Sigmoid colon (tissue), 7 donors: ENCODE results near the gene NMRAL1. TPM values are rescaled to one million over a fixed set of nuclear protein-coding genes. Genes with fewer than 3 reads are reported as not detected.

ENCODE experiments used
- DNase-seq: peaks from one replicate; pipeline ENCODE4 v3.0.0-alpha.2; 2019
- H3K27ac ChIP-seq, 4 donors: fragments of 200-600 bp; sonication (generic); one replicate each; pipeline ENCODE4 v1.5.1; 2016 to 2019; ENCODE audit warnings: mild to moderate bottlenecking in 1 of 4
- H3K27me3 ChIP-seq, 3 donors: fragments of 200-600 bp; sonication (generic); one replicate each; pipeline ENCODE4 v1.5.1; 2019; ENCODE audit warnings: mild to moderate bottlenecking in 1 of 3
- H3K36me3 ChIP-seq, 4 donors: fragments of 200-600 bp; sonication (generic); one replicate each; pipeline ENCODE4 v1.5.1; 2016 to 2019
- H3K4me1 ChIP-seq, 4 donors: fragments of 200-600 bp; sonication (generic); one replicate each; pipeline ENCODE4 v1.5.1; 2017 to 2019
- H3K4me3 ChIP-seq, 4 donors: fragments of 200-600 bp; sonication (generic); one replicate each; pipeline ENCODE4 v1.5.1; 2017 to 2019; ENCODE audit warnings: mild to moderate bottlenecking in 2 of 4, moderate library complexity in 1 of 4
- H3K9me3 ChIP-seq, 4 donors: fragments of 200-600 bp in 3 of 4; sonication (generic) in 3 of 4; one replicate each; pipeline versions ENCODE4 v1.5.1 to v1.6.1; 2013 to 2019
- CTCF ChIP-seq, 4 experiments: fragments of 450-650 bp in 3 of 4; fragments of 200-600 bp in 1 of 4; IDR thresholded peaks; one replicate each; pipeline ENCODE4 v1.5.1; 2016 to 2019; ENCODE audit warnings: antibody characterized with exemption in 4 of 4, mild to moderate bottlenecking in 3 of 4, moderate library complexity in 2 of 4
- EP300 ChIP-seq, 4 donors: sonication (generic); formaldehyde crosslinking; IDR thresholded peaks; one replicate each; pipeline ENCODE4 v1.6.1; 2017; ENCODE audit warnings: antibody characterized with exemption in 4 of 4
- POLR2A ChIP-seq, 2 donors: fragments of 450-650 bp; IDR thresholded peaks; one replicate each; pipeline ENCODE4 v1.6.1; 2016; ENCODE audit warnings: antibody characterized with exemption in 2 of 2, mild to moderate bottlenecking in 2 of 2, moderate library complexity in 2 of 2
- POLR2AphosphoS5 ChIP-seq, 4 donors: sonication (generic); formaldehyde crosslinking; IDR thresholded peaks; one replicate each; pipeline ENCODE4 v1.6.1; 2017; ENCODE audit warnings: antibody characterized with exemption in 4 of 4
- WGBS, 2 donors: extraction: QIAGEN DNeasy Blood & Tissue Kit; methylation state at CpG; one replicate each; pipeline ENCODE4 v1.1.7; 2013; 5-methylcytosine and 5-hydroxymethylcytosine counted together
- intact Hi-C: fragments of 100-400 bp; cut with DNase I; formaldehyde crosslinking; loops from one replicate; pipeline ENCODE4 v1.15.1; 2023
- polyA plus RNA-seq, 3 donors: library from polyadenylated mRNA; stranded (reverse); fragments of 200-250 nt; gene quantifications; one replicate each; pipeline ENCODE4 v1.2.3, GENCODE V29; 2013
- total RNA-seq, 4 donors: library from RNA; depleted of rRNA; stranded (reverse); fragments of >200 nt; gene quantifications; one replicate each; pipeline ENCODE4 v1.1.0, GENCODE V29; 2016
- donor health status: healthy with polysubstance abuse.
- donor health status: Bipolar disorder and iron deficiency.
- donor health status: healthy.

The NMRAL1 gene
- total and polyA plus RNA-seq, 7 donors = 24.8 to 62.3 (median 46.8) TPM

- intact Hi-C loops = no loop called here
- TF ChIP-seq POLR2A (IDR thresholded peaks at IDR 0.05) = no peak
- no peak for TF ChIP-seq POLR2AphosphoS5 (IDR thresholded peaks at IDR 0.05)
- no peak for TF ChIP-seq CTCF (IDR thresholded peaks at IDR 0.05)
- no peak for TF ChIP-seq EP300 (IDR thresholded peaks at IDR 0.05)
- Histone ChIP-seq H3K36me3 (peaks cover 30 to 79% (median 39%) of the 10 kb centered on the region in 4 donors), H3K9me3 (no peaks in the 10 kb centered on the region), H3K4me1 (no peaks in the 10 kb centered on the region), H3K4me3 (no peak overlapping the region), H3K27me3 (no peaks in the 10 kb centered on the region), H3K27ac (no peak overlapping the region)
- no peak for DNase-seq
- 80 to 89% methylated on average over 10 of the region's 10 CpGs for WGBS, 2 donors
Measured at GRCh38 chr16:4455951-4456350, 18.5 kb downstream of the NMRAL1 start.

GRCh38 chr16:4455081-4455480, 19.3 kb downstream of the NMRAL1 start:
- Histone ChIP-seq H3K9me3 (no peaks in the 10 kb centered on the region), H3K4me3 (no peak overlapping the region), H3K27me3 (no peaks in the 10 kb centered on the region), H3K36me3 (peaks cover 39 to 88% (median 48%) of the 10 kb centered on the region in 4 donors), H3K4me1 (no peaks in the 10 kb centered on the region), H3K27ac (no peak overlapping the region)
- TF ChIP-seq CTCF (IDR thresholded peaks at IDR 0.05) (no peak), EP300 (IDR thresholded peaks at IDR 0.05) (no peak), POLR2A (IDR thresholded peaks at IDR 0.05) (no peak), POLR2AphosphoS5 (IDR thresholded peaks at IDR 0.05) (no peak)
- no peak for DNase-seq
- intact Hi-C loops = no loop called here
- WGBS, 2 donors = 91 to 93% methylated on average over 14 of the region's 14 CpGs

GRCh38 chr16:4454623-4455022, 19.8 kb downstream of the NMRAL1 start:
- intact Hi-C loops = no loop called here
- H3K36me3 ChIP-seq = peaks cover 40 to 93% (median 52%) of the 10 kb centered on the region in 4 donors

GRCh38 chr16:4452674-4453073, 21.8 kb downstream of the NMRAL1 start:
- Histone ChIP-seq H3K36me3 (peaks cover 54 to 98% (median 67%) of the 10 kb centered on the region in 4 donors), H3K9me3 (no peaks in the 10 kb centered on the region), H3K4me1 (no peaks in the 10 kb centered on the region), H3K27me3 (no peaks in the 10 kb centered on the region), H3K27ac (no peak overlapping the region), H3K4me3 (no peak overlapping the region)
- 97 to 98% methylated on average over 5 of the region's 5 CpGs for WGBS, 2 donors
- intact Hi-C loops = no loop called here
- DNase-seq = no peak
- TF ChIP-seq CTCF (IDR thresholded peaks at IDR 0.05) (no peak), POLR2A (IDR thresholded peaks at IDR 0.05) (no peak), EP300 (IDR thresholded peaks at IDR 0.05) (no peak), POLR2AphosphoS5 (IDR thresholded peaks at IDR 0.05) (no peak)

More at GRCh38 chr16:4454623-4455022, 19.8 kb downstream of the NMRAL1 start:
- no peaks in the 10 kb centered on the region for H3K9me3 ChIP-seq
- no peaks in the 10 kb centered on the region for H3K27me3 ChIP-seq
- 82 to 86% methylated on average over 9 of the region's 9 CpGs for WGBS, 2 donors
- H3K4me1 ChIP-seq = no peaks in the 10 kb centered on the region
- H3K27ac ChIP-seq = no peak overlapping the region
- no peak overlapping the region for H3K4me3 ChIP-seq
- no peak for TF ChIP-seq POLR2A (IDR thresholded peaks at IDR 0.05)
- no peak for TF ChIP-seq POLR2AphosphoS5 (IDR thresholded peaks at IDR 0.05)
- TF ChIP-seq EP300 (IDR thresholded peaks at IDR 0.05) = no peak
- no peak for TF ChIP-seq CTCF (IDR thresholded peaks at IDR 0.05)
- DNase-seq = no peak

- Histone ChIP-seq H3K27me3 (no peaks in the 10 kb centered on the region), H3K9me3 (no peaks in the 10 kb centered on the region), H3K27ac (no peak overlapping the region), H3K4me3 (no peak overlapping the region), H3K4me1 (no peaks in the 10 kb centered on the region), H3K36me3 (peaks cover 56 to 98% (median 67%) of the 10 kb centered on the region in 4 donors)
- TF ChIP-seq POLR2AphosphoS5 (IDR thresholded peaks at IDR 0.05) (no peak), POLR2A (IDR thresholded peaks at IDR 0.05) (no peak), EP300 (IDR thresholded peaks at IDR 0.05) (no peak), CTCF (IDR thresholded peaks at IDR 0.05) (no peak)
- no peak for DNase-seq
- WGBS, 2 donors = 93 to 95% methylated on average over 14 of the region's 14 CpGs
- intact Hi-C loops = no loop called here
Measured at GRCh38 chr16:4450931-4451519, 23.4 kb downstream of the NMRAL1 start.
